ENCODE results near the gene TNFRSF8. TPM values are rescaled to one million over a fixed set of nuclear protein-coding genes. Genes with fewer than 3 reads are reported as not detected.
A peak's percentile ranks its signal among the peaks of the same experiment; 100 is the strongest.

The TNFRSF8 gene
- total RNA-seq, 4 donors from 2014 or later: not detected

DNA sequence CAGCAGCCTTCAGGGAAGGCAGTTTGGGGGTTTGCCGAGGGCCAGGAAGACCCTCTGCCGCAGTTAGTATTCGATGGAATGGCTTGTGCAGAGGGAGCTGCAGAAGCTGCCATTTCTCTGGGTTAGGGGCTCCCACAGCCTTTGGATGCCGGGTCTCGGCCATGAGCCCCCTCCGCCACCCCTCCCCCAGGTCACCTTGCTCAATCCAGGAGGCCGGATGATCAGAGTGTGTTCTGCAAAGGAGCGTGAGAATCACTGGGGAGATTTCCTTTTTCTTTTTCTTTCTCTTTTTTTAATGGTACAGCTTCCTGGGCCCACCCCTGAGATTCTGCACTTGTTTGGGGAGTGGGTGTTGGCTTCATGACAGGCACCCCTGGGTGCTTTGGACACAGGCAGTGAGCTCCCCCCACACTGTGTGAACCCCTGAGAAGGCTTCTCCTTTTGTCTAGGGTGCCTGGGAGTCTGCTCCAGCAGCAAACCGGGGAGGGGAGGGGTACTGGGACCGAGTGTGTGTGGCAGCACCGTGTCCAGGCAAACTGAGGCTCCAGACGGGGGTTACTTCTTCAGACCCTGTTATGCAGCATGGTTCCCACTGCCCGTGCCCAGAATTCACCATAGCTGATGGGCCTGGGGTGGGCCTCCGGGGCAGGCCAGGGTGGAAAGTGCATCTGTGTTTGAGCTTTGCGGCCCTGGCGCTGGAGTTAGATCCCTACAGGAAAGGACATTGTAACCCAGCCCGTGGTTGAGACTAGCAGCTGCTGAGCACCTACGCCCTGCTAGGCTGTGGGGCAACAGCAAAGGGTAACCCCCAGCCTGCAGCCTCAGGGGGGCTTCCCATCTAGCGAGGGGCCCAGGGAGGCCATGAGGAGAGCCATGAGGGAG, 122.2 kb downstream of the TNFRSF8 start:
- H3K4me1 ChIP-seq: peaks cover 5 to 35% of the 10 kb centered on the region in 2 donors
- no peaks in the 10 kb centered on the region for H3K9me3 ChIP-seq
- no peak for TF ChIP-seq POLR2A (IDR thresholded peaks at IDR 0.05)
- TF ChIP-seq, protein P1, sequence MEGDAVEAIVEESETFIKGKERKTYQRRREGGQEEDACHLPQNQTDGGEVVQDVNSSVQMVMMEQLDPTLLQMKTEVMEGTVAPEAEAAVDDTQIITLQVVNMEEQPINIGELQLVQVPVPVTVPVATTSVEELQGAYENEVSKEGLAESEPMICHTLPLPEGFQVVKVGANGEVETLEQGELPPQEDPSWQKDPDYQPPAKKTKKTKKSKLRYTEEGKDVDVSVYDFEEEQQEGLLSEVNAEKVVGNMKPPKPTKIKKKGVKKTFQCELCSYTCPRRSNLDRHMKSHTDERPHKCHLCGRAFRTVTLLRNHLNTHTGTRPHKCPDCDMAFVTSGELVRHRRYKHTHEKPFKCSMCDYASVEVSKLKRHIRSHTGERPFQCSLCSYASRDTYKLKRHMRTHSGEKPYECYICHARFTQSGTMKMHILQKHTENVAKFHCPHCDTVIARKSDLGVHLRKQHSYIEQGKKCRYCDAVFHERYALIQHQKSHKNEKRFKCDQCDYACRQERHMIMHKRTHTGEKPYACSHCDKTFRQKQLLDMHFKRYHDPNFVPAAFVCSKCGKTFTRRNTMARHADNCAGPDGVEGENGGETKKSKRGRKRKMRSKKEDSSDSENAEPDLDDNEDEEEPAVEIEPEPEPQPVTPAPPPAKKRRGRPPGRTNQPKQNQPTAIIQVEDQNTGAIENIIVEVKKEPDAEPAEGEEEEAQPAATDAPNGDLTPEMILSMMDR (IDR thresholded peaks at IDR 0.05): no peak
- H3K27ac ChIP-seq: peak overlapping the region in 2 of 3 donors; percentile 57 to 60
- no peak overlapping the region for H3K4me3 ChIP-seq (replicated peaks in 1 of 3)
- 77 to 90% methylated on average over 10 to 17 of the region's 19 CpGs for WGBS, 2 donors
- intact Hi-C loops (cut with DNase I): no loop called here
- no peaks in the 10 kb centered on the region for H3K27me3 ChIP-seq
- no peaks in the 10 kb centered on the region for H3K36me3 ChIP-seq
- no peak for DNase-seq

DNA sequence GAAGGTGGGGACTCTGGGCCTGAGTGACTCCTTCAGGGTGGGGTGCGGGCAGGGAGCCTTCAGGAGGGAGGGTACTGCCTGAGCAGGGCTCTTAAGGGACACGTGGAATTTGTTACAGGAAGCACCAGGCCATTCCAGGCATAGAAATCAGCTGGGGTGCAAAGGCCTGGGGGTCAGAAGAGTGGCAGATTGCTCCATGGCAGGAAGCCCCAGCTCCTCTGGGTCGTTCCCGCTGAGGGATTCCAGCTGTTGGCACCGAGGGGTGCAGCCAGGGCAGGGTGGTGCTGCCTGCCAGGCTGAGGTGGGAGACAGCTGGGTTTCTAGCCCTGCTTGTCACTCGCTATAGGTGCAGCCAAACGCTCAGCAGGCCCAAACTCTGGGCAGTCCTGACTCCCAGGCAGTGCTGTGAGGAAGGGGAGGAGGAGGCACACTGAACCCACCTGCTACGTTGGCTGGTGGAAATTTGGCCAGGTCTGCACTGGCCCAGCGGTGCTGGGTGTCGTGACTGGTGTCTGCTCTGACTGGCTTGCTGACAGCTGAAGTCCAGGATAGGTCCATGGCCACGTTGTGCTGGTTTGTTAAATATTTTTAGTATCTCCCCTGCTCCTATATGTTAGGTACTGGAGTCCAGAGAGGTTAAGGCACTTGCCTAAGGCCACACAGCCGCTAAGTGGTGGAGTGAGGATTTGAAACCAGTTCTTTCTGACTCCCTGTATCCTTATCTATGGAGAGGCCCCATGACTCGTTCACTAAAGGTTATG, 123.0 kb downstream of the TNFRSF8 start:
- intact Hi-C loops (cut with DNase I): no loop called here
- Histone ChIP-seq H3K27ac (peak overlapping the region in 2 of 3 donors; percentile 51 to 60), H3K4me3 (replicated peaks in 1 of 3) (no peak overlapping the region), H3K9me3 (no peaks in the 10 kb centered on the region), H3K4me1 (peaks cover 5 to 29% of the 10 kb centered on the region in 2 donors), H3K36me3 (no peaks in the 10 kb centered on the region), H3K27me3 (no peaks in the 10 kb centered on the region)
- TF ChIP-seq, protein P1 (IDR thresholded peaks at IDR 0.05): no peak
- TF ChIP-seq POLR2A (IDR thresholded peaks at IDR 0.05): no peak
- DNase-seq: no peak
- 74 to 88% methylated on average over 10 to 12 of the region's 13 CpGs for WGBS, 2 donors

DNA sequence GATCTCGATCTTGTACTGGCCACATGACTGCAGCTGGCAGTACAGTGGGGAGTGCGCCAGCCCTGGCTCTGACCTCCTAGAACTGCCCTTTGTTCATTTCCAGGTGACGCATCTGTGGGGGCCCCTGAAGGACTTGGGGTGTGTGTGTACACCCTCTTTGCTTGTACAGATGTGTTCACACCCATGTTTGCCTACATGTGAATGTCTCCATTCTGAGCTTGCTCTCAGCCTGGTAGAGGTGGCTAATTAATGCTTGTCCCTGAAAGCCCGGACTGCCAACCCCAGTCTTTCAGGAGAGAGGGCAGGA, 123.5 kb downstream of the TNFRSF8 start:
- Histone ChIP-seq H3K4me3 (replicated peaks in 1 of 3) (no peak overlapping the region), H3K27me3 (no peaks in the 10 kb centered on the region), H3K4me1 (peaks cover 5 to 26% of the 10 kb centered on the region in 2 donors), H3K27ac (no peak overlapping the region), H3K36me3 (no peaks in the 10 kb centered on the region), H3K9me3 (no peaks in the 10 kb centered on the region)
- DNase-seq: no peak
- intact Hi-C loops (cut with DNase I): no loop called here
- whole genome bisulfite sequencing, 2 donors: 83 to 88% methylated on average over 4 of the region's 4 CpGs
- TF ChIP-seq, protein P1 (IDR thresholded peaks at IDR 0.05): no peak
- no peak for TF ChIP-seq POLR2A (IDR thresholded peaks at IDR 0.05)

DNA sequence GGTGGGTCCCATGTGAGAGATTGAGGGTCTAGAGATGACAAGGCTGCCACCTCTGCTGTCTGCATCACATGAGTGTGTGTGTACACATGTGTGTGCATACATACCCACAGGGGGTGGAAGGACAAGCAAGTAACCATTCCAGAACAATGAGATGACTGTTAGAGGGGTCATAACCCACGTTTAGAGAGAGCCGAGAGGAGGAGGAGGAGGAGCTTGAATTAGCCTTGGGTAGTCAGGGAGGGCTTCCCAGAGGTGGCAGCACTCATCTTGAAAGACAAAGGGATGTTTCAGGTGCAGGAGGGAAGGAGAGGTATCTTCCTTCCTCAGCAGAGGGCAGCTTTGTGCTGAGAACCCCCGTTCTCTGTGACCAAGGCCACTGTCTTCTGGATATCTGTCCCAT, 125.0 kb downstream of the TNFRSF8 start:
- H3K4me1 ChIP-seq: peaks cover 5 to 26% of the 10 kb centered on the region in 2 donors

More for the DNA sequence above, 125.0 kb downstream of the TNFRSF8 start:
- Histone ChIP-seq H3K4me3 (replicated peaks in 1 of 3) (no peak overlapping the region), H3K27me3 (no peaks in the 10 kb centered on the region), H3K27ac (no peak overlapping the region), H3K36me3 (no peaks in the 10 kb centered on the region), H3K9me3 (no peaks in the 10 kb centered on the region)
- DNase-seq: no peak
- no peak for TF ChIP-seq POLR2A (IDR thresholded peaks at IDR 0.05)
- TF ChIP-seq, protein P1 (IDR thresholded peaks at IDR 0.05): no peak
- WGBS, 2 donors: 64 to 73% methylated on average over 3 of the region's 3 CpGs
- intact Hi-C loops (cut with DNase I): no loop called here

All from thyroid gland (tissue), 4 donors.